Activated CD8-positive, alpha-beta memory T cell treated with anti-CD3 and anti-CD28 coated beads, Interleukin-2, amount 50 U/mL, for 4 hours (primary cell): Measurements from ENCODE around the gene MEF2D.
A peak's percentile ranks its signal among the peaks of the same experiment; 100 is the strongest.

Experiments
- DNase-seq: peaks from one replicate; pipeline ENCODE4 v3.0.0-alpha.2; 2020

Gene MEF2D

DNA sequence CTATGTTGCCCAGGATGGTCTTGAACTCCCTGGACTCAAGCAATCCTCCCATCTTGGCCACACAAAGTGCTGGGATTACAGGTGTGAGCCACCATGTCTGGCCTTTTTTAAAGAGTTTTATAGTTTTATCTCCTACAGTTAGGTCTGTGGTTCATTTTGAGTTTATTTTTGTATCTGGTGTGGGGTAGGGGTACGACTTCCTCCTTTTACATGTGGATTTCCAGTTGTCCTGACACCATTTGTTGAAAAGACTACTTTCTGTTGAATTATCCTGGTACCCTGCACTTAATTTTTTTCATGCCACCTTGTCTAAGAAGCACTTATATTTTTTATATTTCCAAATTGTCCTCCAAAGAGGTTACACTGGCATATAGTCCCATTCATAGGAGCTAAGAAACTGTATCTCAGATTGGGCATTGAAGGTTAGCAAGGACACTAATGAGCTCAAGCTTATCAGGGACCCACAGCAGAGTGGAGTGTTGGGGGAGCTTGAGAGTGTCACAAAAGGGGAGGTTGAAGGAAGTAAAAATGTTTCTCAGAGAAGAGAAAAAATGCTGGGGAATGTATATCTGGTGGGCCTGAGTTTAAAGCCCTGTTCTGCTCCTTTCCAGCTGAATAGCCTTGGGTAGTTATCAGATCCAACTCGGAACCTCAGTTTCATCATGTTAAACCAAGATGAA is 23.4 kb upstream of the MEF2D start:
- no peak for DNase-seq

DNA sequence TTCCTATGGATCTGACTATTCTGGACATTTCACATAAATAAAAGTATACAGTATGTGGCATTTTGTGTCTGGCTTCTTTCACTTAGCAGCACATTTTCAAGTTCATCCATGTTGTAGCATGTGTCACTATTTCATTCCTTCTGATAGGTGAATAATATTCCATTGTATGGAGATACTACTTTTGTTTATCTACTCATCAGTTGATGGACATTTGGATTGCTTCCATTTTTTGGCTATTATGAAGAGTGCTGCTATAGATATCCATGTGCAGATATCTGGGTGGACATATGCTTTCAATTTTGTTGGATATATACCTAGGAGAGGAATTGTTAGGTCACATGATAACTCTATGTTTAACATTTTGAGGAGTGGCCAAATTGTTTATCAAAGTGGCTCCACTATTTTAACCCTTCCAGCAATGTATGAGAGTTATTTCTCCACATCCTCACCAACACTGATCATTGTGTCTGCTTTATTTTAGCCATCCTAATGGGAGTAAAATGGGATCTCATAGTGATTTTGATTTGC is 21.9 kb upstream of the MEF2D start:
- DNase-seq: no peak

DNA sequence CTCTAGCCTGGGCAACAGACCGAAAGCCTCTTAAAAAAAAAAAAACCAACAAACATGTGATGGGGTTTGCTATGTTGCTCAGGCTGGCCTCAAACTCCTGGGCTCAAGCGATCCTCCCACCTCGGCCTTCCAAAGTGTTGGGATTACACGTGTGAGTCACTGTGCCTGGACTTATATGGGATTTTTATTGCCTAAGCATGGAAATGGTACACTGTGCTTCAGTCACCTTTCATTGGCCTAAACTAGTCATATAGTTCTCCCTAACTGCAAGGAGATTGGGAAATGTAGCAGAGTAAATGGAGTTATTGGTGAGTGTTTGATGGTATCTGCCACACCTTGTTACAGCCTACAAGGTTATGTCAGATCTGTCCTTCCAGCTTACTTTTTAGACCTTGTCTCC is 17.2 kb upstream of the MEF2D start:
- DNase-seq: no peak

DNA sequence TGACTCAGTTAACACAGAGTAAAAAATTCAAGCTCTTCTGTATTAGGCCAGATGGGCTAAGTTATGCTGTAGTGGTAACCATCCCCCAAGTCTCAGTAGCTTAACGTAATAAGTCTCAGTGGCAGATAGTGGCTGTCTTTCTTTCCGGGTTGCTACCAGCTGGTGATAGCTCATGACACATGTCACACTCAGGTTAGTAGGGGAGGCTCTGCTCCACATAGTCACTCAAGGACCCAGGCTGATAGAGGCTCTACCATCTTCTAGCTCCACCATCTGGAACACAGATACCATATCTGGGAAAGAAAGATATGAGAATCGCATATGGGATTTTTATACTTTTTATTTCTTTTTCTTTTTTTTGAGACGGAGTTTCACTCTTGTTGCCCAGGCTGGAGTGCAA is 16.2 kb upstream of the MEF2D start:
- DNase-seq: no peak

DNA sequence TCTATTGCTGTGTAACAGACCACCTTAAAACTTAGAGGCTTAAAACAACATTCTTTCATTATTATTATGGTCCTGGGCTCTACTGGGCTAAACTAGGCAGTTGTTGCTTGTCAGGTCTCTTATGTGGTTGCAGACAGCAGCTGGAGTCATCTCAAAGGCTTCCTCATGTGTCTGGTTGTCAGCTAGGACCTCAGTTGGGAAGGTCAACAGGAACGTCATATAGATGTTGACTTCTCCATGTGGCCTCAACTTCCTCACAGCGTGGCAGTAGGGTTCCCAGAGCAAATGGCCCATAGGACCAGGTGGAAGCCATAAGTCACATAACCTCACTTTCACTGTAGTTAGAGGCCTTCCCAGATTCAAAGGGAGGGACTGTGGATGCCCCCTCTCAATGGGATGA is 15.4 kb upstream of the MEF2D start:
- DNase-seq: no peak

DNA sequence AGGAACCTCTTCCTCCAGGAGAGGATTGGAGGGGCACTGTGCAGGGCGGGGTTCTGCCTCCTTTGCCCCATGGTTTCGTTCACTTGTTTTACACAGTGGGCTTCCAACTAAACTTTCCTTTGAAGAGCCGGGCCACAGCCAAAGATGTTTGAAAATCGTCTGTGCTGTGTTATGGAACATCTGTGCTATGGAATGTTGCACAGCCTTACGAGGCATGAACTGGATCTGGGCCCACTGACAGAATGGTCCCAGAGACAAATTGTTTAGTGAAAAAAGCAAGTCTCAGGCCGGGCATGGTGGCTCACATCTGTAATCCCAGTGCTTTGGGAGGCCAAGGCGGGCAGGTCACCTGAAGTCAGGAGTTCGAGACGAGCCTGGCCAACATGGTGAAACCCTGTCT is 12.6 kb upstream of the MEF2D start:
- DNase-seq: no peak

DNA sequence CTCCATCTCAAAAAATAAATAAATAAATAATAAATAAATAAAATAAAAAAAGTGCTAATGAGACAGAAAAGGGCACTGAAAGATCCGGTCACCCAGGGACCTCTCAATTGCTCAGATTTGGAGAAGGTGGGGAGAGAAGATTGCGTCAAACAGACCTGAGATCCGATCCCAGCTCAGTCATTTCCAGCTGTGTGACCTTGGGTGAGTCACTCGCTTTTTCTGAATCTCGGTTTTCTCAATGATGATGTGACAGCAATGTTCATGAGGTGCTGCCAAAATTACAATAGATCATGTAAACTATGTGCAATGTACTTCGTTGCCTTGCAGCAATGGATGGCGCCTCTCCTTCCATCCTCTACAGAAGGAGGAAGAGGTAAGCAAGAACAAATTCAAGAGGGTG is 11.1 kb upstream of the MEF2D start:
- no peak for DNase-seq

DNA sequence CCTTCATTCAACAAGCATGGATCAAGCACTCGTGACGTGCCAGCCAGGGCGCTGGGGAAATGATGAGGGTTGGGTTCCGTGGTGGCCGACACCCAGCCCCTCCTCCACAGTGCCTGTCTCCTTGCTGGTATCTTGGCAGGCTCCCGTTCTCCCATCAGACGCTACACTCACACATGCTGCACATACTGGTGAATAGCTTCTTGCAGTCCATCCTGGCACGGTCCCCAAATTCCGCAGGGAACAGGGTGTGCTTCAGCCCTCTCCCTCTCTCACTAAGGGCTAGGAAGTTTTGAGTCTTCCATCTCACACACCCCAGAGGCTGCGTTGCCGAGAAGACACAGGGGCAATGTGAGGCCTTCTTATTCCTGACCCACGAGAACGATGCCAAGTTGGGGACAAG is 10.1 kb upstream of the MEF2D start:
- no peak for DNase-seq

DNA sequence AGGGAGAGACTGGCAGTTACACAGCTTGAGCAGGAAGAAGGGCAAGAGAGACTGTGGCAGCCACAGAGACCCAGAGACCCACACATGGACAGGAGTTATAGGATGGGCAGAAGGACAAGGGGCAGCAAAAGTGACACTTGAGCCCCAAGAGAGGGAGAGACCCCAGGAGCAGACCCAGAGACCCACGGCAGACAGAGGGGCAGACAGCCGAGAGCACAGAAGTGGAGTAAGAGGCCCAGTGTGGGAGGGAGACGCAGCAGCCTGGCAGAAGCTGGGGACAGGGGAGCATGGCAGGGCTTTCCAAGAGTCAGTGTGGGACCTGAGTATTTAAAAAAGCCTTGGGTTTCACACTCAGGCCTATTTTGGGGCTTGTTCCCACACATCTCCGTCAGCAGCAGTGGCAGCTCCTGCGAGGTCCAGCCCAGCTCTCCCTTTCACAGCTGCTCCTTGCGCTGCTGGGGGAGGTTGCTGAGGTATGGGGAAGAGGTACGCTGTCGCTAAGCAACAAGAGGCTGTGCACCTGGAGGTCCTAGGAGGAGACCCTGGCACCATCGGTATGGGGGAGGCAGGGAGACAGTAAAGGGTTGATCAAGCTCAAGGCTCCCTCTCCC is 9.0 kb upstream of the MEF2D start:
- DNase-seq: no peak

DNA sequence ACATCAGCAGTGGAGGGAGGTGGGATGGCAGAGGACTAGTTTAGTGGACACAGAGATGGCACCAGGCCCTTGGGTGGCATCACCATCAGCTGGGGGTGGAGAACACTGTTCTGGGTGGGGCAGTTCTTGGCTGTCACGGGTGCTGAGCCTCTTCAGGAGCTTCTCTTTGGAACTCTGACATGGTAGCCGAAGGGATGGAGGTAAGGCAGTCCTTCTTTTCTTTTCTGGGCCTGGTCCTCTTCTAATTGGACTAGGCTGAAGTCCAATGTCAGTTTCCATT is 8.3 kb upstream of the MEF2D start:
- DNase-seq: no peak

DNA sequence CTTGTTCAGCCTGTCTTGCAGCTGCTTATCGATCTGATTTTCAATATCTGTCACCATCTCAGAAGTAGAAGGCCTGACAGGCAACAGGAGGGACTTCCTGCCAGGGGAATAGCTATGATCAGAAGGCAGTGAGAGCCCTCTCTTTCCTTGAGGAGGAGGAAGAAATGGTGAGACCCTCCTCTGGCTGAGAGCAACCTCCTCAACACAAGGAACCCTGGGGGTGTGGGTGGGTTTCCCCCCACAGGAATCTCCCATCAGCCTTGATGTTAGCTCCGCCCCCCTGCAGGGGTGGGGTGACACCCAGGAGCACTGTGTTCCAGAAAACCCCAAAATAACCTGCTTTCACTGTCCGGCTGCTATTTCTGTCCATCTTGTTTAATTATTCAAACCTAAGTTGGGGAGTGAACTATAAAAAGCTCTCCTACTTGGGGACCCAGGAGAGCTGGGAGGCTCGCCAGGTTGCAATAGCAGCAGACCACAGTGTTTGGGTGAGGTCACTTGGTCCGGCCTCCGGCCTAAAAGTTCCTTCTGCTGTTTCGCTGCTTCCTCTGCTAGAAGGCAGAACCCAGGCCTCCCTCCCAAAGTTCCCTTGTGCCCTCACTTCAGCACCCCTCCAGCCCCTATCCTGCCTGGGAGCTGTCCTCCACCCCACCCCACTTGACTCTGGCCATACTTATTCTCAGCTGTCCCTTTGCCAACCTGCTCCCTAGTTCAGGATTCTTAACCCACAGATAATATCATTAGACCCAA is 7.8 kb upstream of the MEF2D start:
- DNase-seq: peak; percentile 43

DNA sequence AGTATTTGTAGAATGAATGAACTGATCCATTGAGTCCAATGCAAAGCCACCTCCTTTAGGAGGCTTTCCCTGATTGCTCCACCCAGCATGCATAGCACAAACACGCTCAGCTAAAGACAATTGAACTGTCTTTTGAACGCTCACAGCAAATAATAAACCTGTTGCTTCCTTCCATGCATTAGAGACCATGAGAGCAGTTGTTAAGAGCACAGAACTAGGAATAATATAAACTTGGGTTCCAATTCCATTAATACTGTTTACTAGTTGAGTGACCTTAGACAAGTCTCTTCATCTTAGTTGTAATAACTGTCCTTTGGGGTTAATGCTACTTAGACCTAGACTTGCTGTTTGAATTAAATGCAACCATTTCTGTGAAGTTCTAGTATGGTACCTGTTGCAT is 5.9 kb upstream of the MEF2D start:
- no peak for DNase-seq

DNA sequence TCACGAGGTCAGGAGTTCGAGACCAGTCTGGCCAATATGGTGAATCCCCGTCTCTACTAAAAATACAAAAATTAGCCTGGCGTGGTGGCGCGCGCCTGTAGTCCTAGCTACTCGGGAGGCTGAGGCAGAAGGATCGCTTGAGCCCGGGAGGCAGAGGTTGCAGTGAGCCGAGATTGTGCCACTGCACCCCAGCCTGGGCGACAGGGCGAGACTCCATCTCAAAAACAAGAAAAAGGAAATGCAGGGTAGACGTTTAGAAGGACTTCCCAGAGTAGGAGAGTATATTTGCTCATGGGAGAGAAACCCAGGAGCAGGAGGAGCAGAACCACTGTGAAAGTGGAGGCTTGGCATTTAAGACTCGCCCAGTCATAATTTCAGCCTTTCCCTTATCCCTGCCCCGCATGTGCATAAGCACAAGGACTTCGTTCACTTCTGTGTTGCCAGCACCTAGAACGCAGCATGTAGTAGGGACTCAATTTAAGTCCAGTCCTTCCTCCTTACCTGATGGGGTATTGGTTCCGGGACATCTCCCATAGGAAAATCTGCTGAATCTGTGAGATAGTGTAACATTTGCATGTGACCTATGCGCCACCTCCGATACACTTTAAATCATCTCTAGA is 5.2 kb upstream of the MEF2D start:
- no peak for DNase-seq

DNA sequence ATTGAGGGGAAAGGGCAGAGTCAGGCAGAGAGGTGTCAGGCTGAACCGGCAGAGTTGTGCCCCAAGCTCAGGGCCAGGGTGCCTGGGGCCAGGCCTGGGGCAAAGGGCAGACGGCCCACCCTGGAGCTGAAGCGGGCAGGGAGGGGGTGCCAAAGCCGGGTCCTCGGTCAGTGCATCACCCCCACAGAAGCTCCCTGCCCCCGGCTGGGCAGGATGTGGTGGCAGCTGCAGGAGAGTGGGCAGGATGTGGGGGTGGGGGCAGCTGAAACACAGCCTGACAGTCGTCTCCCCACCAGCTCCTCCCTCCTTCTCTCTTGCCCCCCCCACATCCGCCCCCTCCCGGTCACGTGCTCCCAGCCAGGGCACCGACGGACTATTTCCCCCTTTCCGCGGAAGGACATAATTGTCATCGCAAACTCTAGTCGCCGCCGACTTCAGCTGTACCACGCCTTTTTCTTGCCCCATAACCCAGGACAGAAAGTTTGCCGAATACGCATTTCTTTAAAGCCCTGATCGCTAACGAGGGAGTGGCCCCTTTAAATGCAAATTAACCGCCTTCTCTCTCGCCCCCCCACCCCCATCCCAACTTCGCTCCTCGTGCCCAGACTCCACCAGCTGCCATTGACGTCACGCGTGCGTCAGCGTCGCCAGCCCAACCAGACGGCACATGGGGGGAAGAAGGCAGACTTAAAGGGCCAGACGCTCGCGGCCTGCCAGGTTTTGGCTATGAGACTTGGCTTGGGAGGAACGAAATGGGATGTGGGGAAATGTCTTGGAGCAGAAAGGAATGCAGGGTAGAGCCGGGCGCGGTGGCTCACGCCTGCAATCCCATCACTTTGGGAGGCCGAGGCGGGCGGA is 4.5 kb upstream of the MEF2D start:
- DNase-seq: peak; percentile 99

DNA sequence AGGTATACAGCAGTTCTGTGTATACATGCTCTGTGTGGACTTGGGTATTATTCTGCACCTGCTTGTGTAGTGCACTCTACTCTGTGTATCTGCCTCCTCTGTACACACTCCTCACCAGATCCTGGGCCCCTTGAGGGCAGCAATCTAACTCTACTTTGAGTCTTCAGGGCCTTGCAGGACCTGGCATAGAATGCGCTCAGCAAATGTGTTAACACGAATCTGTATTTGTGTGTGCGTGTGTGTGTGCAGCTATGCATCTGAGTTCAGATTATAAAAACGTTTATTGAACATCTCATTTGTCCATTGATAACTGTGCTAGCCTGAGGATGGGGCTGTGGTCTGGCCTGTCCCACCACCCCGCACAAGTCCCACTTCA is 3.9 kb upstream of the MEF2D start:
- no peak for DNase-seq

DNA sequence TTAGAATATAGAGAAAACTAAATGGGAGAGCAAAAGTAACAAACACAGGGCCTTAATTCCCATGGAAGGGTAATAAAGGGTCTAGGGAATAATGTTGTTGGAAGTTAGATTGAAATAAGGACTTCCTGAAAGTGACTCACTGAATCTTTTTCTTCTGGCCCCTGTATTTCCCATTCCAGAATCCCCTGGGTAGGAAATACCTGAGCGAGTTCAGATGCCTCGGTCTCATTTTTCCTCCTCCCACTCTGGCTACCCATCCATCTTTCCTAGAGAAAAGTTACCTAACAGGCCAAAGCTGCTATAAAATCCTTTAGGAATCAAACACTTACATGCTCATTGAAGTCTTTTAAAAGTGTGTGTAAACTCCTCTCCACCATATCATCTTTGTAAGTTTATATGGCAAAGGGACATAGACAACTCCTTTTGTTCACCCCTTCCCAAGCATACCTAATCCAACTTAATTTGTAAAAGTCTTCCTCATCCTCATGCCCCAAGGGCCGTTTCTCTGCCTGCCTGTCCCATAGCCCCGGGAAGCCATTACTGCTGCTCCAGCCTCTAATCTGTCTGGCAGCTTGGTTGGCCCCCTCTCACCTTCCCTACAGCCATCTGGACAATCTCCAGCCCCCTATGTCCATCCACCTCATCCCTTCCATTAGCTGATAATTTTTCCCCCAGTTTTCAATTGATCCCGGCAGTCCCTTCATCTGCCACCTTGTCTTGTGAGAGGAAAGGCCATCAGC is 3.3 kb upstream of the MEF2D start:
- no peak for DNase-seq

DNA sequence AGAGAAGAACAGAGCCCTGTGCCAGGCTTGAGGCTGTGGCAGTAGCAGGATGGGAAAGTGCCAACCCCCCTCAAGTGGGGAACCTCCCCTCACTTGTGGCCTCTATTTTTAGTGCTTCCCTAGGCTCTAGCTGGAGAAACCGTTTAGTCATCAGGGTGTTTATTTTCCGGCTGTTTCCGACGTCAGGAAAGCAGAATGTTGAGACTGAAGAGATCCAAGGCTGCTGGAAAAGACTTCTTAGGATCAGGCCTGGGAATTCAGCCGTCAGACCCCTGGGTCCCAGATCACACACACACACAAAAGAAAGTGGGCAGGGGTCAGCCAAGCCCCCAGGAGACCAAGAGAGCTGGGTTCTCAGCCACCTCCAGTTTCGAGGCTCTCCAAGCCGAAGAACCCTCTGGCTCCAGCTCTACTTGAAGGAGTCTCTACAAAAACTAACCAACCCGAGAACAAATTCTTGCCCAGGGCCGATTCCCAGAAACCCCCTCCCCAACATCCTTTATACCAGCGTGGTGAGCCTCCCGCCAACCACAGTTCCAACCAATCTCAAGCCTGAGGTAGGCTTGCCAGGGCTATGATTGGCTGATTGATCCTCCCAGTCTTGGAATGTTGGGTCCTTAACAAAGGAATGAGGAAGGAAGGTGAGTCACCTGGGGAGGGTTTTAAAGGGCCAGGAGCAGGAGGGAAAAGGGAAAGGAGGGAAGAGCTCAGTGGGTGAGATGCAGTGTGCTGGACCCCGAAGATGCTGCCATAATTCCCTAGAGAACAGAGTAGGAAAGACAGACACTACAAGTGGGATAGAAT is 2.5 kb upstream of the MEF2D start:
- DNase-seq: no peak

DNA sequence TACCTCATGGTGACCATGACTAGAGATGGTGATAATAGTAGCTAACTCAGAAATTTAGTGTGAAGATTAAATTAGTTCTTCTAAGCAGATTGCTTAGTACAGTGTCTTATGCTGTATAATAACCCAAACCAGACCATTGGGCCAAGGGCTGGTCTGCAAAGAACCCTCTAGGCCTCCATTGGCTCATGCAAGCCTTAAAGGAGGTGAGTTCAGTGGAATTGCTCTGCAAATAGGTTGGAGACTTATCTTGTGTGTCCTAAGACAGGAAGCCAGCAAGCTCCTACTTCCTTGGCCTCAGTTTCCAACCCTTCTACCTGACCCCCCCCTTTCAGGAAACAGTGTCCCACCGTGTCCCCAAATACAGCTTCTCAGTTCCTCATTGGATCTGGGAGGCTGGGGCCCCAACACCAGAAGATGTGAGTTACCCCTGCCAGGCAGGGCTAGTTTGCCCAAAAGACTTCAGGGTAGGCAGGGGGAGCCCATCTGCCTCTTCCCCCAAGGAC is 1.9 kb upstream of the MEF2D start:
- no peak for DNase-seq

DNA sequence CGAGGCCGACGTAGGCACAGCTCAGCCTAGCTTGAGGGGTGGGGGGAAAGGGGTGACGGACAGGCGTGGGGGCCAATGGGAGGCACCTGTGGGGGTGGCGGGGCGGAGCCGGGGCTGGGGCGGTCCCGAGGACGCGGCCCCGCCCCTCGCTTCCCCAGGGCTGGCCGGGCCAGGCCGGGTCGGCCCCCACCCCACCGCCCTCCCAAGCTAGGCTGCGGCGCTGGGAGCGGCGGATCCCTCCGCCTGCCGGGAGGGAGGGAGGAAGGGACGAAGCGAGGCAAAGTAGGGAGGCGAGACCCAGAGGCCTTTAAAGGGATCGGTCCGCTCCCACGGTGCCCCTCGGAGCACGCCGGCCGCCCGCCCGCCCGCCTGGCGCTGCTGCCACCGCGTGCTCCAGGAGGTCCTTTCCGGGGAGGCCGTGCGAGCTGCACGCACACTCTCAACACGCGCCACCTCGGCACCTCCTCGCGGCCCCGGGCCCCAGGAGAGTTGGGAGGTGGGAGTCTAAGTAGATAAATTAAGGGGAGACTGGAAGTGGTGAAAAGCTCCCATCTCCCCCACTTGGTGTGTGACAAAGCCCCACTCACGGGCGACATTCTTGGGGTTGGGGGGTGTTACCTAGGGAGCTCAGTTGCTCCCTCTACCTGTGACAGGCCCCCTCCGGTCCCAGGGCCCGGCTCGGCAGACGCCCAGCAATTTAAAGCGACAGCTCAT is 375 bp upstream of the MEF2D start:
- peak; percentile 90 for DNase-seq

DNA sequence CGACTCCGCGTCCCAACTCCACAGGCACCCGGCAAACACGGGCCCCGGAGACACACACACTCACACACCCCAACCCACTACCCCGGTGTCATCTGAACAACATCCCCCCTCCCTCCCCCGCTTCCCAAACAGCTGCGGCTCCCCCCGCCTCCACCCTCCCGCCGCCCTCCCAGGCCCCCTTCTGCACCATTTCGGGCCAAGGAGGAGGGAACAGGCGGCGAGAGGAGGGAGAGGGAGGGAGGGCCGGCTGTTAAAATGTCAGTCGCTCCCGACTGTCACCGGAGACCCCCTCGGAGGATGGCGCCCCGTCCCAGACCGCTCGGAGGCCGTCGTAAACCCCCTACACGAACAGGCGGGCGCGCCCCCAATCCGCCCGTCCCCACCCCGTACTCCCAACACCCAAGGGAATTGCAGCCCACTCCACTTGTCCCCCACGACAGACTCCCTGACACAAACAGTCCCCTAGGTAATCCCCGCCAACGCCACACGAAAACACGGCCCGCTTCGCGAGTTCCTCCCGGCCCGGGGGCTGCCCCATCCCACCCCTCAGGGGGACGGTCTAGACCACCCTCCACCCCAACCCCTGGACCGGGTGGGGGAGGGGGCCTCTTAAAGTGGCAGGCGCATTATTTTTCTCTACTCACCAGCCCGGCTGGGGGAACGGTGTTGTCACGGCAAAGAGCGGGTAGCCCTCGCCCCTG is 583 bp downstream of the MEF2D start:
- DNase-seq: peak; percentile 58
